AG09309 (cell line): ENCODE data around the gene SNTN.

Experiments
- DNase-seq: peaks from one replicate; pipeline ENCODE4 v3.0.0-alpha.2; 2010; ENCODE audit warnings: low read depth
- H3K4me3 ChIP-seq: 2 replicates; pipeline ENCODE4 v1.5.1; 2011; ENCODE audit warnings: mild to moderate bottlenecking, low read depth, low read length, moderate library complexity; ENCODE audit not compliant: control insufficient read depth
- CTCF ChIP-seq: IDR thresholded peaks from 2 replicates; pipeline ENCODE4 v1.5.1; 2011; ENCODE audit warnings: mild to moderate bottlenecking, low read depth, low read length, inconsistent platforms; ENCODE audit not compliant: insufficient read depth, control insufficient read depth; ENCODE audit errors: missing control alignments

The SNTN gene

GRCh38 chr3:63662011-63662410 is 9.5 kb downstream of the SNTN start:
- no peak for TF ChIP-seq CTCF
- H3K4me3 ChIP-seq, result no peak overlapping the region
- DNase-seq, result no peak

- DNase-seq, result no peak
These were observed 10.0 kb downstream of the SNTN start for GRCh38 chr3:63662500-63662899.

GRCh38 chr3:63670544-63670943 is 18.1 kb downstream of the SNTN start:
- no peak for TF ChIP-seq CTCF
- DNase-seq, result no peak
- H3K4me3 ChIP-seq, result no peak overlapping the region

More at GRCh38 chr3:63662500-63662899, 10.0 kb downstream of the SNTN start:
- no peak overlapping the region for H3K4me3 ChIP-seq
- peak; percentile 38 for TF ChIP-seq CTCF

- DNase-seq, result no peak
- no peak overlapping the region for H3K4me3 ChIP-seq
- no peak for TF ChIP-seq CTCF
These were observed 20.6 kb downstream of the SNTN start for GRCh38 chr3:63673111-63673510.

GRCh38 chr3:63674586-63674985 is 22.1 kb downstream of the SNTN start:
- TF ChIP-seq CTCF, result no peak
- no peak for DNase-seq
- no peak overlapping the region for H3K4me3 ChIP-seq

GRCh38 chr3:63679186-63679585 is 26.7 kb downstream of the SNTN start:
- no peak for TF ChIP-seq CTCF
- no peak overlapping the region for H3K4me3 ChIP-seq
- no peak for DNase-seq

GRCh38 chr3:63684081-63684480 is 31.6 kb downstream of the SNTN start:
- TF ChIP-seq CTCF, result no peak
- no peak for DNase-seq
- no peak overlapping the region for H3K4me3 ChIP-seq
